Transverse colon (tissue), 4 donors: ENCODE results near the gene KRTAP4-2. TPM values are rescaled to one million over a fixed set of nuclear protein-coding genes. Genes with fewer than 3 reads are reported as not detected.
"Not testable (repeated sequence)": the region's sequence is repeated elsewhere in the genome, so short reads cannot be mapped to it uniquely, and the experiment has no call there.

Source experiments
- DNase-seq: peaks from one replicate; pipeline ENCODE4 v3.0.0-alpha.2; 2019
- H3K27ac ChIP-seq, 4 donors: fragments of 200-600 bp; sonication (generic); 2 replicates each; pipeline ENCODE4 v1.5.1; 2016 to 2018; ENCODE audit warnings: inconsistent platforms in 4 of 4
- H3K27me3 ChIP-seq: fragments of 200-600 bp; sonication (generic); 2 replicates; pipeline ENCODE4 v1.5.1; 2017; ENCODE audit warnings: inconsistent platforms
- H3K36me3 ChIP-seq, 4 donors: fragments of 200-600 bp; sonication (generic); 2 replicates each; pipeline ENCODE4 v1.5.1; 2017 to 2019; ENCODE audit warnings: inconsistent platforms in 4 of 4
- H3K4me1 ChIP-seq, 4 donors: fragments of 200-600 bp; sonication (generic); 2 replicates each; pipeline ENCODE4 v1.5.1; 2017 to 2020; ENCODE audit warnings: inconsistent platforms in 4 of 4
- H3K4me3 ChIP-seq, 4 donors: fragments of 200-600 bp; sonication (generic); 1 replicate in 1 of 4; 2 replicates in 3 of 4; pipeline versions ENCODE4 v1.5.1 to v1.6.1; 2017 to 2019; ENCODE audit warnings: inconsistent platforms in 4 of 4
- H3K9me3 ChIP-seq, 2 donors: fragments of 200-600 bp; sonication (generic); 2 replicates each; pipeline ENCODE4 v1.5.1; 2017 to 2019; ENCODE audit warnings: inconsistent platforms in 2 of 2
- CTCF ChIP-seq, 5 experiments: fragments of 200-600 bp in 3 of 5; fragments of 450-650 bp in 2 of 5; sonication (generic) in 3 of 5; IDR thresholded peaks; 1 replicate in 2 of 5; 2 replicates in 3 of 5; pipeline ENCODE4 v1.5.1; 2016 to 2017; ENCODE audit warnings: antibody characterized with exemption in 5 of 5, inconsistent platforms in 3 of 5, mild to moderate bottlenecking in 2 of 5, moderate library complexity in 1 of 5
- EP300 ChIP-seq: sonication (generic); formaldehyde crosslinking; IDR thresholded peaks from one replicate; pipeline ENCODE4 v1.6.1; 2017; ENCODE audit warnings: antibody characterized with exemption, low read depth
- POLR2A ChIP-seq: fragments of 450-650 bp; IDR thresholded peaks from one replicate; pipeline ENCODE4 v1.6.1; 2016; ENCODE audit warnings: antibody characterized with exemption, mild to moderate bottlenecking, moderate library complexity
- POLR2AphosphoS5 ChIP-seq, 3 donors: sonication (generic); formaldehyde crosslinking; IDR thresholded peaks; one replicate each; pipeline ENCODE4 v1.6.1; 2016; ENCODE audit warnings: antibody characterized with exemption in 3 of 3
- WGBS, 2 donors: methylation state at CpG; one replicate each; pipeline ENCODE4 v1.1.5; 2018; ENCODE audit warnings: low coverage in 1 of 2; 5-methylcytosine and 5-hydroxymethylcytosine counted together
- in situ Hi-C, 4 donors: fragments of 200-750 bp; cut with MboI; loops; one replicate each; pipeline versions ENCODE4 v1.15.0 to v1.15.1; 2017; ENCODE audit warnings: low sequenced_read_pairs in 3 of 4, low pct_ligation_motif_present in 1 of 4, low pct_unique_long_range_greater_than_20kb in 1 of 4
- intact Hi-C: fragments of 100-400 bp; cut with DNase I; formaldehyde crosslinking; loops from one replicate; pipeline ENCODE4 v1.15.1; 2023; ENCODE audit warnings: low total_unique reads
- total RNA-seq, 4 donors: library from RNA; depleted of rRNA; stranded (reverse); fragments of >200 nt; gene quantifications; one replicate each; pipeline ENCODE4 v1.1.0, GENCODE V29; 2016

KRTAP4-2 gene
- total RNA-seq, 4 donors from 2014 or later: not detected

- H3K9me3 ChIP-seq: no peaks in the 10 kb centered on the region
- intact Hi-C loops: no loop called here
- DNase-seq: no peak
- H3K27ac ChIP-seq: peak overlapping the region in 1 of 4 donors; percentile 2
- H3K27me3 ChIP-seq: peaks cover 12% of the 10 kb centered on the region
- TF ChIP-seq CTCF (IDR thresholded peaks at IDR 0.05) (no peak), POLR2AphosphoS5 (IDR thresholded peaks at IDR 0.05) (peak in 2 of 3 donors; percentile 67 to 74)
- H3K36me3 ChIP-seq: no peaks in the 10 kb centered on the region
- H3K4me1 ChIP-seq: no peaks in the 10 kb centered on the region
- WGBS, 2 donors: 71 to 76% methylated on average over 4 to 7 of the region's 7 CpGs
- no peak overlapping the region for H3K4me3 ChIP-seq
- in situ Hi-C loops: no loop called here
These were observed 34.6 kb upstream of the KRTAP4-2 start for GRCh38 chr17:41212524-41213169.

- no peaks in the 10 kb centered on the region for H3K4me1 ChIP-seq
- H3K4me3 ChIP-seq: no peak overlapping the region
- WGBS, 2 donors: 0 to 20% methylated on average over 1 of the region's 1 CpG
- in situ Hi-C loops: no loop called here
- peaks cover 12% of the 10 kb centered on the region for H3K27me3 ChIP-seq
- no peaks in the 10 kb centered on the region for H3K9me3 ChIP-seq
- H3K27ac ChIP-seq: no peak overlapping the region
- intact Hi-C loops: no loop called here
- DNase-seq: peak; percentile 22
- H3K36me3 ChIP-seq: no peaks in the 10 kb centered on the region
- TF ChIP-seq POLR2AphosphoS5 (IDR thresholded peaks at IDR 0.05) (peak; percentile 23 to 78 (median 49)), EP300 (no peak)
These were observed 33.9 kb upstream of the KRTAP4-2 start for GRCh38 chr17:41211845-41212466.

GRCh38 chr17:41199421-41200078 lies 21.5 kb upstream of the KRTAP4-2 start:
- H3K27ac ChIP-seq: peak overlapping the region in 3 of 4 donors; percentile 1 to 41 (median 36)
- intact Hi-C loops (no loop called here), in situ Hi-C loops (no loop called here)
- peak; percentile 20 for DNase-seq
- WGBS, 2 donors: 25 to 39% methylated on average over 2 to 5 of the region's 5 CpGs
- no peaks in the 10 kb centered on the region for H3K36me3 ChIP-seq
- no peak overlapping the region for H3K4me3 ChIP-seq
- no peaks in the 10 kb centered on the region for H3K9me3 ChIP-seq
- H3K27me3 ChIP-seq: no peaks in the 10 kb centered on the region
- peaks cover 0 to 10% (median 4%) of the 10 kb centered on the region in 4 donors for H3K4me1 ChIP-seq
- TF ChIP-seq POLR2AphosphoS5 (IDR thresholded peaks at IDR 0.05) (peak in 1 of 3 donors; percentile 7), EP300 (no peak)

- H3K27ac ChIP-seq: no peak overlapping the region
- H3K36me3 ChIP-seq: no peaks in the 10 kb centered on the region
- WGBS, 2 donors: 23 to 33% methylated on average over 1 of the region's 1 CpG
- H3K9me3 ChIP-seq: no peaks in the 10 kb centered on the region
- TF ChIP-seq POLR2A: no peak
- no peak for TF ChIP-seq POLR2AphosphoS5 (IDR thresholded peaks at IDR 0.05)
- no peak for TF ChIP-seq EP300
- TF ChIP-seq CTCF (IDR thresholded peaks at IDR 0.05): no peak
- H3K4me3 ChIP-seq: no peak overlapping the region
- peaks cover 0 to 10% (median 4%) of the 10 kb centered on the region in 4 donors for H3K4me1 ChIP-seq
- no peak for DNase-seq
- no peaks in the 10 kb centered on the region for H3K27me3 ChIP-seq
- intact Hi-C loops (no loop called here), in situ Hi-C loops (no loop called here)
These were observed 18.0 kb upstream of the KRTAP4-2 start for GRCh38 chr17:41196068-41196467.

GRCh38 chr17:41190328-41190727 lies 12.3 kb upstream of the KRTAP4-2 start:
- H3K36me3 ChIP-seq: no peaks in the 10 kb centered on the region
- H3K27ac ChIP-seq: no peak overlapping the region
- intact Hi-C loops (no loop called here), in situ Hi-C loops (no loop called here)
- H3K4me3 ChIP-seq: no peak overlapping the region
- H3K27me3 ChIP-seq: peaks cover 7% of the 10 kb centered on the region
- 90 to 94% methylated on average over 3 of the region's 3 CpGs for WGBS, 2 donors
- no peak for TF ChIP-seq CTCF (IDR thresholded peaks at IDR 0.05)
- TF ChIP-seq POLR2A: no peak
- no peak for TF ChIP-seq EP300
- TF ChIP-seq POLR2AphosphoS5 (IDR thresholded peaks at IDR 0.05): no peak
- no peaks in the 10 kb centered on the region for H3K9me3 ChIP-seq
- DNase-seq: no peak
- H3K4me1 ChIP-seq: no peaks in the 10 kb centered on the region

GRCh38 chr17:41189837-41190318 lies 11.9 kb upstream of the KRTAP4-2 start, which contains the start of gene KRTAP9-1:
TSS of gene KRTAP9-1 (plus strand) at chr17:41189887. CDS start at chr17:41189887, 0 bp downstream.
- H3K9me3 ChIP-seq, DNase-seq, intact Hi-C loops, H3K27ac ChIP-seq, H3K4me1 ChIP-seq, H3K36me3 ChIP-seq, in situ Hi-C loops, H3K27me3 ChIP-seq, H3K4me3 ChIP-seq: not testable (repeated sequence)
- WGBS, 2 donors: no CpG with 5 or more reads among the region's 1 CpG
